NB4 (cell line): ENCODE data around the gene BST1.

Experiments used
- CTCF ChIP-seq: IDR thresholded peaks from one replicate; pipeline ENCODE4 v1.5.1; 2012; ENCODE audit warnings: low read depth, low read length
- MAX ChIP-seq: IDR thresholded peaks from 2 replicates; pipeline ENCODE4 v1.6.1; 2011; ENCODE audit warnings: low read depth, low read length
- MYC ChIP-seq: IDR thresholded peaks from 2 replicates; pipeline ENCODE4 v1.6.1; 2011; ENCODE audit warnings: low read depth, low read length
- POLR2A ChIP-seq: IDR thresholded peaks from 2 replicates; pipeline ENCODE4 v1.6.1; 2011; ENCODE audit warnings: mild to moderate bottlenecking; ENCODE audit not compliant: insufficient read length; ENCODE audit errors: extremely low read depth

GRCh38 chr4:15681067-15681371 is 21.8 kb upstream of the BST1 start:
- TF ChIP-seq CTCF (no peak), MAX (peak; percentile 18; the same call in 1 of the 2 replicates), POLR2A (no peak), MYC (no peak)
